Smooth muscle cell (in vitro differentiated cells): ENCODE data around the gene CLIP2. TPM values are rescaled to one million over a fixed set of nuclear protein-coding genes. Genes with fewer than 3 reads are reported as not detected.

ENCODE experiments used
- DNase-seq: peaks from one replicate; lab custom pipeline; 2025; ENCODE audit not compliant: unreplicated experiment; lab: John Stamatoyannopoulos, UW
- H2AFZ ChIP-seq: fragments of 200-600 bp; sonication (generic); 2 replicates; pipeline ENCODE4 v1.6.0; 2016; ENCODE audit warnings: antibody characterized with exemption, low read depth, mild to moderate bottlenecking
- H3F3A ChIP-seq: fragments of 200-600 bp; sonication (generic); 2 replicates; pipeline ENCODE4 v1.6.0; 2017; ENCODE audit warnings: antibody characterized with exemption, low read depth
- H3K27ac ChIP-seq: fragments of 200-600 bp; sonication (generic); 2 replicates; pipeline ENCODE4 v1.5.1; 2016; ENCODE audit warnings: low read depth, mild to moderate bottlenecking
- H3K27me3 ChIP-seq: fragments of 200-600 bp; sonication (generic); 2 replicates; pipeline ENCODE4 v1.6.1; 2016; ENCODE audit warnings: low read depth, mild to moderate bottlenecking
- H3K36me3 ChIP-seq: fragments of 200-600 bp; sonication (generic); 2 replicates; pipeline ENCODE4 v1.5.1; 2016; ENCODE audit warnings: low read depth
- H3K4me1 ChIP-seq: fragments of 200-600 bp; sonication (generic); 2 replicates; pipeline ENCODE4 v1.5.1; 2016; ENCODE audit warnings: low read depth
- H3K4me2 ChIP-seq: fragments of 200-600 bp; sonication (generic); 2 replicates; pipeline ENCODE4 v1.6.0; 2016; ENCODE audit warnings: mild to moderate bottlenecking
- H3K4me3 ChIP-seq: fragments of 200-600 bp; sonication (generic); 2 replicates; pipeline ENCODE4 v1.5.1; 2016; ENCODE audit warnings: mild to moderate bottlenecking
- H3K79me2 ChIP-seq: fragments of 200-600 bp; sonication (generic); 2 replicates; pipeline ENCODE4 v1.6.0; 2016; ENCODE audit warnings: low read depth, mild to moderate bottlenecking
- H3K9ac ChIP-seq: fragments of 200-600 bp; sonication (generic); 2 replicates; pipeline ENCODE4 v1.6.0; 2016; ENCODE audit warnings: low read depth
- H3K9me3 ChIP-seq: fragments of 200-600 bp; sonication (generic); replicated peaks from 2 replicates; pipeline ENCODE4 v1.5.1; 2016; ENCODE audit warnings: low read depth
- H4K20me1 ChIP-seq: fragments of 200-600 bp; sonication (generic); 2 replicates; pipeline ENCODE4 v1.6.0; 2016; ENCODE audit warnings: low read depth
- CTCF ChIP-seq: fragments of 200-600 bp; sonication (generic); IDR thresholded peaks from 2 replicates; pipeline ENCODE4 v1.5.1; 2017; ENCODE audit warnings: borderline replicate concordance, mild to moderate bottlenecking, antibody characterized with exemption; ENCODE audit not compliant: insufficient read depth, poor library complexity, severe bottlenecking
- WGBS: methylation state at CpG from one replicate; pipeline ENCODE4 v1.1.7; 2016; ENCODE audit warnings: low lambda C conversion rate; 5-methylcytosine and 5-hydroxymethylcytosine counted together
- polyA plus RNA-seq: library from polyadenylated mRNA; unstranded; fragments of >200 nt; fragmentation: Nextera tagmentation; extraction: Ambion mirVana; gene quantifications from 2 replicates; pipeline ENCODE4 v1.2.1, GENCODE V29; 2016
- total RNA-seq: library from RNA; depleted of rRNA; stranded (reverse); fragments of >200 nt; gene quantifications from 2 replicates; pipeline ENCODE4 v1.2.3, GENCODE V29; 2014

The CLIP2 gene
- total and polyA plus RNA-seq, 2 experiments from 2014 or later = 12.1 to 23.3 TPM

GRCh38 chr7:74307738-74308505 is 18.7 kb downstream of the CLIP2 start:
- 85% methylated on average over 10 of the region's 10 CpGs for WGBS
- peaks cover 100% of the 10 kb centered on the region for H4K20me1 ChIP-seq

GRCh38 chr7:74309181-74309580 is 20.0 kb downstream of the CLIP2 start:
- H4K20me1 ChIP-seq = peaks cover 100% of the 10 kb centered on the region
- H3K27ac ChIP-seq = no peak overlapping the region
- no peaks in the 10 kb centered on the region for H3F3A ChIP-seq
- no peak for DNase-seq
- no peak for TF ChIP-seq CTCF
- peaks cover 48% of the 10 kb centered on the region for H3K79me2 ChIP-seq
- 96% methylated on average over 6 of the region's 6 CpGs for WGBS
- H3K9me3 ChIP-seq = no peaks in the 10 kb centered on the region
- peaks cover 5% of the 10 kb centered on the region for H3K4me1 ChIP-seq
- no peak overlapping the region for H3K4me3 ChIP-seq
- H3K36me3 ChIP-seq = no peaks in the 10 kb centered on the region
- H3K9ac ChIP-seq = no peak overlapping the region
- H2AFZ ChIP-seq = no peak overlapping the region
- H3K4me2 ChIP-seq = no peak overlapping the region
- no peaks in the 10 kb centered on the region for H3K27me3 ChIP-seq

More at GRCh38 chr7:74307738-74308505, 18.7 kb downstream of the CLIP2 start:
- TF ChIP-seq CTCF = no peak
- no peak overlapping the region for H3K9ac ChIP-seq
- no peaks in the 10 kb centered on the region for H3K9me3 ChIP-seq
- H3K4me2 ChIP-seq = no peak overlapping the region
- H3K36me3 ChIP-seq = no peaks in the 10 kb centered on the region
- H3K4me3 ChIP-seq = no peak overlapping the region
- H3K27ac ChIP-seq = no peak overlapping the region
- no peak for DNase-seq
- H3K27me3 ChIP-seq = no peaks in the 10 kb centered on the region
- no peaks in the 10 kb centered on the region for H3F3A ChIP-seq
- H3K4me1 ChIP-seq = peaks cover 5% of the 10 kb centered on the region
- no peak overlapping the region for H2AFZ ChIP-seq
- H3K79me2 ChIP-seq = peaks cover 51% of the 10 kb centered on the region

GRCh38 chr7:74311305-74311744 is 22.1 kb downstream of the CLIP2 start:
- Histone ChIP-seq H3K36me3 (no peaks in the 10 kb centered on the region), H3K9ac (no peak overlapping the region), H2AFZ (no peak overlapping the region), H3K79me2 (peaks cover 41% of the 10 kb centered on the region), H3K4me1 (peaks cover 5% of the 10 kb centered on the region), H3K27ac (no peak overlapping the region), H3K27me3 (no peaks in the 10 kb centered on the region), H3K4me2 (no peak overlapping the region), H3K4me3 (no peak overlapping the region), H3F3A (no peaks in the 10 kb centered on the region), H3K9me3 (no peaks in the 10 kb centered on the region), H4K20me1 (peaks cover 98% of the 10 kb centered on the region)
- WGBS = 86% methylated on average over 4 of the region's 4 CpGs
- TF ChIP-seq CTCF = no peak
- DNase-seq = no peak
